ENCODE data around the gene OR2S2.

GRCh38 chr9:35948901-35949318, 9.0 kb downstream of the OR2S2 start:
- no peak for TF ChIP-seq CTCF (IDR thresholded peaks at IDR 0.05)
- no peak for TF ChIP-seq EZH2 (IDR thresholded peaks at IDR 0.05)
- TF ChIP-seq EZH2phosphoT487 (IDR thresholded peaks at IDR 0.05), result no peak
